ENCODE results near the gene A2M. TPM values are rescaled to one million over a fixed set of nuclear protein-coding genes. Genes with fewer than 3 reads are reported as not detected.

Gene A2M
- total and polyA plus RNA-seq, 2 of the 13 experiments (the other 11 are each of a cell fraction or from before 2014, with no cell fraction given), result 2,807 to 6,551 TPM

DNA sequence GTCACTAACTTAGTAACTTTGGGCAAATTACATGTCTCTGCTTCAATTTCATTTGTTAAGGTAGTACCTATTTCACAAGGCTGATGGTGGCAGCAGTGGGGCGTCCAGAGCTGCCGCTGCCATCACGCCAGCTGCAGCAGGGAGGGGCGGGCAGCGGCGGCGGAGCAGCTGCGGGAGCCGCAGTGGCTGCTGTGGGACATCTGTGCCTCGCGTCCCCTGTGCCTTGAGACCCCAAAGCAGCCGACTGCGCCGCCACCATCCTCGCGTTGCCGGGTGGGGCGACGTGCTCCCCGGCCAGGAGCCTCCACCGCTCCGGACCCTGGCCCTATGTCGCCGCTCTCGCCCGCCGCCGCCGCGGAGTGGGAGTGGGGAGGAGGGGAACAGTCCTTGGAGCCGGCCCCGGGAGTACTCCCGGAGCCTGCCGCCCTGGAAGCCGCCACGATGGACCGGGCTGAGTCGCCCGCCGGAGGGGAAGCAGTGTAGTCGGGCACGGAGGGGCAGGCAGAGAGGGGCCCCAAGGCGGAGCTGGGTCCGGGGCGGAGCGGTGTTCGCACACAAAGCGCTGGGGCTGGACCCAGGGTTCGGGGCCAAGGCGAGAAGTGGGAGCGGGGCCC is 51.4 kb downstream of the A2M start (continued):
- TF ChIP-seq, protein P1, sequence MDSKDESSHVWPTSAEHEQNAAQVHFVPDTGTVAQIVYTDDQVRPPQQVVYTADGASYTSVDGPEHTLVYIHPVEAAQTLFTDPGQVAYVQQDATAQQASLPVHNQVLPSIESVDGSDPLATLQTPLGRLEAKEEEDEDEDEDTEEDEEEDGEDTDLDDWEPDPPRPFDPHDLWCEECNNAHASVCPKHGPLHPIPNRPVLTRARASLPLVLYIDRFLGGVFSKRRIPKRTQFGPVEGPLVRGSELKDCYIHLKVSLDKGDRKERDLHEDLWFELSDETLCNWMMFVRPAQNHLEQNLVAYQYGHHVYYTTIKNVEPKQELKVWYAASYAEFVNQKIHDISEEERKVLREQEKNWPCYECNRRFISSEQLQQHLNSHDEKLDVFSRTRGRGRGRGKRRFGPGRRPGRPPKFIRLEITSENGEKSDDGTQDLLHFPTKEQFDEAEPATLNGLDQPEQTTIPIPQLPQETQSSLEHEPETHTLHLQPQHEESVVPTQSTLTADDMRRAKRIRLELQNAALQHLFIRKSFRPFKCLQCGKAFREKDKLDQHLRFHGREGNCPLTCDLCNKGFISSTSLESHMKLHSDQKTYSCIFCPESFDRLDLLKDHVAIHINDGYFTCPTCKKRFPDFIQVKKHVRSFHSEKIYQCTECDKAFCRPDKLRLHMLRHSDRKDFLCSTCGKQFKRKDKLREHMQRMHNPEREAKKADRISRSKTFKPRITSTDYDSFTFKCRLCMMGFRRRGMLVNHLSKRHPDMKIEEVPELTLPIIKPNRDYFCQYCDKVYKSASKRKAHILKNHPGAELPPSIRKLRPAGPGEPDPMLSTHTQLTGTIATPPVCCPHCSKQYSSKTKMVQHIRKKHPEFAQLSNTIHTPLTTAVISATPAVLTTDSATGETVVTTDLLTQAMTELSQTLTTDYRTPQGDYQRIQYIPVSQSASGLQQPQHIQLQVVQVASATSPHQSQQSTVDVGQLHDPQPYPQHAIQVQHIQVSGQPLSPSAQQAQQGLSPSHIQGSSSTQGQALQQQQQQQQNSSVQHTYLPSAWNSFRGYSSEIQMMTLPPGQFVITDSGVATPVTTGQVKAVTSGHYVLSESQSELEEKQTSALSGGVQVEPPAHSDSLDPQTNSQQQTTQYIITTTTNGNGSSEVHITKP (CRISPR knock-in tag; IDR thresholded peaks at IDR 0.05; ENCODE audit: low read depth), result no peak
- no peak for TF ChIP-seq ZNF841 (CRISPR knock-in tag; IDR thresholded peaks at IDR 0.05; ENCODE audit: borderline replicate concordance)
- TF ChIP-seq ZNF589 (CRISPR knock-in tag; conservative IDR thresholded peaks at IDR 0.05), result no peak
- no peak for TF ChIP-seq SAFB2 (CRISPR knock-in tag; IDR thresholded peaks at IDR 0.05; ENCODE audit: borderline replicate concordance, low read depth)
- TF ChIP-seq, protein P2, sequence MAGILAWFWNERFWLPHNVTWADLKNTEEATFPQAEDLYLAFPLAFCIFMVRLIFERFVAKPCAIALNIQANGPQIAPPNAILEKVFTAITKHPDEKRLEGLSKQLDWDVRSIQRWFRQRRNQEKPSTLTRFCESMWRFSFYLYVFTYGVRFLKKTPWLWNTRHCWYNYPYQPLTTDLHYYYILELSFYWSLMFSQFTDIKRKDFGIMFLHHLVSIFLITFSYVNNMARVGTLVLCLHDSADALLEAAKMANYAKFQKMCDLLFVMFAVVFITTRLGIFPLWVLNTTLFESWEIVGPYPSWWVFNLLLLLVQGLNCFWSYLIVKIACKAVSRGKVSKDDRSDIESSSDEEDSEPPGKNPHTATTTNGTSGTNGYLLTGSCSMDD (CRISPR knock-in tag; IDR thresholded peaks at IDR 0.05), result no peak
- TF ChIP-seq, protein P3, sequence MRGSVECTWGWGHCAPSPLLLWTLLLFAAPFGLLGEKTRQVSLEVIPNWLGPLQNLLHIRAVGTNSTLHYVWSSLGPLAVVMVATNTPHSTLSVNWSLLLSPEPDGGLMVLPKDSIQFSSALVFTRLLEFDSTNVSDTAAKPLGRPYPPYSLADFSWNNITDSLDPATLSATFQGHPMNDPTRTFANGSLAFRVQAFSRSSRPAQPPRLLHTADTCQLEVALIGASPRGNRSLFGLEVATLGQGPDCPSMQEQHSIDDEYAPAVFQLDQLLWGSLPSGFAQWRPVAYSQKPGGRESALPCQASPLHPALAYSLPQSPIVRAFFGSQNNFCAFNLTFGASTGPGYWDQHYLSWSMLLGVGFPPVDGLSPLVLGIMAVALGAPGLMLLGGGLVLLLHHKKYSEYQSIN (CRISPR knock-in tag; IDR thresholded peaks at IDR 0.05; ENCODE audit: borderline replicate concordance), result no peak
- no peak for TF ChIP-seq LCORL (IDR thresholded peaks at IDR 0.05)
- TF ChIP-seq LCORL (CRISPR knock-in tag; IDR thresholded peaks at IDR 0.05), result peak; percentile 82
- TF ChIP-seq NCOA5 (CRISPR knock-in tag; IDR thresholded peaks at IDR 0.05), result no peak
- TF ChIP-seq SP140L (CRISPR knock-in tag; IDR thresholded peaks at IDR 0.05; ENCODE audit: borderline replicate concordance), result no peak
- TF ChIP-seq ZNF75D (CRISPR knock-in tag; IDR thresholded peaks at IDR 0.05; ENCODE audit: borderline replicate concordance), result no peak
- TF ChIP-seq YEATS2 (CRISPR knock-in tag; IDR thresholded peaks at IDR 0.05; ENCODE audit: borderline replicate concordance), result no peak
- TF ChIP-seq ASH2L (IDR thresholded peaks at IDR 0.05; ENCODE audit: insufficient read length, low read depth, low read length), result no peak
- TF ChIP-seq, protein P4, sequence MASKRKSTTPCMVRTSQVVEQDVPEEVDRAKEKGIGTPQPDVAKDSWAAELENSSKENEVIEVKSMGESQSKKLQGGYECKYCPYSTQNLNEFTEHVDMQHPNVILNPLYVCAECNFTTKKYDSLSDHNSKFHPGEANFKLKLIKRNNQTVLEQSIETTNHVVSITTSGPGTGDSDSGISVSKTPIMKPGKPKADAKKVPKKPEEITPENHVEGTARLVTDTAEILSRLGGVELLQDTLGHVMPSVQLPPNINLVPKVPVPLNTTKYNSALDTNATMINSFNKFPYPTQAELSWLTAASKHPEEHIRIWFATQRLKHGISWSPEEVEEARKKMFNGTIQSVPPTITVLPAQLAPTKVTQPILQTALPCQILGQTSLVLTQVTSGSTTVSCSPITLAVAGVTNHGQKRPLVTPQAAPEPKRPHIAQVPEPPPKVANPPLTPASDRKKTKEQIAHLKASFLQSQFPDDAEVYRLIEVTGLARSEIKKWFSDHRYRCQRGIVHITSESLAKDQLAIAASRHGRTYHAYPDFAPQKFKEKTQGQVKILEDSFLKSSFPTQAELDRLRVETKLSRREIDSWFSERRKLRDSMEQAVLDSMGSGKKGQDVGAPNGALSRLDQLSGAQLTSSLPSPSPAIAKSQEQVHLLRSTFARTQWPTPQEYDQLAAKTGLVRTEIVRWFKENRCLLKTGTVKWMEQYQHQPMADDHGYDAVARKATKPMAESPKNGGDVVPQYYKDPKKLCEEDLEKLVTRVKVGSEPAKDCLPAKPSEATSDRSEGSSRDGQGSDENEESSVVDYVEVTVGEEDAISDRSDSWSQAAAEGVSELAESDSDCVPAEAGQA (IDR thresholded peaks at IDR 0.05; ENCODE audit: low read depth), result no peak
- TF ChIP-seq, protein P4 (CRISPR knock-in tag; IDR thresholded peaks at IDR 0.05; ENCODE audit: borderline replicate concordance), result peak; percentile 65; the same call in 1 of the 2 replicates
- no peak for TF ChIP-seq TBX3 (IDR thresholded peaks at IDR 0.05; ENCODE audit: borderline replicate concordance)
- peak; percentile 71 for TF ChIP-seq ZSCAN31 (CRISPR knock-in tag; IDR thresholded peaks at IDR 0.05; ENCODE audit: low read depth)

Measured in HepG2 (cell line).